SK-N-SH (cell line): Measurements from ENCODE around the gene TMEM151A.

ENCODE experiments used
- EP300 ChIP-seq, 2 experiments: IDR thresholded peaks; 2 replicates each; pipeline versions ENCODE4 v1.4.0 to v1.6.1; 2012; ENCODE audit warnings: borderline replicate concordance in 1 of 2, low read depth in 1 of 2, low read length in 1 of 2
- EZH2phosphoT487 ChIP-seq: fragments of 200-600 bp; sonication (generic); IDR thresholded peaks from 2 replicates; pipeline ENCODE4 v1.6.1; 2017; ENCODE audit warnings: low read depth, mixed run types, mild to moderate bottlenecking, antibody characterized with exemption, moderate library complexity, borderline replicate concordance
- FOXM1 ChIP-seq: IDR thresholded peaks from 2 replicates; pipeline ENCODE4 v1.4.0; 2012; ENCODE audit warnings: low read depth, mild to moderate bottlenecking
- GABPA ChIP-seq: IDR thresholded peaks from 2 replicates; pipeline ENCODE4 v1.4.0; 2012; ENCODE audit warnings: low read depth, mild to moderate bottlenecking
- GATA2 ChIP-seq: sonication (generic); formaldehyde crosslinking; IDR thresholded peaks from 2 replicates; pipeline ENCODE4 v1.5.0; 2020; ENCODE audit warnings: mild to moderate bottlenecking, missing genetic modification reagents
- MAX ChIP-seq: IDR thresholded peaks from 2 replicates; pipeline ENCODE4 v1.4.0; 2012; ENCODE audit warnings: low read depth
- MXI1 ChIP-seq: IDR thresholded peaks from 2 replicates; pipeline ENCODE4 v1.6.1; 2012; ENCODE audit warnings: mild to moderate bottlenecking, low read depth, low read length, improper control_type of control experiment
- NFIC ChIP-seq: IDR thresholded peaks from 2 replicates; pipeline ENCODE4 v1.4.0; 2012; ENCODE audit warnings: borderline replicate concordance
- POLR2AphosphoS5 ChIP-seq: IDR thresholded peaks from 2 replicates; pipeline ENCODE4 v1.6.1; 2012; ENCODE audit warnings: low read depth, low read length
- RFX5 ChIP-seq: IDR thresholded peaks from 2 replicates; pipeline ENCODE4 v1.6.1; 2012; ENCODE audit warnings: mild to moderate bottlenecking, improper control_type of control experiment, low read length
- TAF1 ChIP-seq: IDR thresholded peaks from 2 replicates; pipeline ENCODE4 v1.6.1; 2012; ENCODE audit warnings: low read depth, mild to moderate bottlenecking, low read length, moderate library complexity, borderline replicate concordance
- TCF12 ChIP-seq: IDR thresholded peaks from 2 replicates; pipeline ENCODE4 v1.4.0; 2012
- TF ChIP-seq, protein P1 (sequence below): fragments of 200-600 bp; sonication (generic); IDR thresholded peaks from 2 replicates; pipeline ENCODE4 v1.6.1; 2017; ENCODE audit warnings: antibody characterized with exemption, mild to moderate bottlenecking, moderate library complexity
- TF ChIP-seq, protein P2 (sequence below): fragments of 150-350 bp; IDR thresholded peaks from 2 replicates; pipeline ENCODE4 v1.6.1; 2017; ENCODE audit warnings: antibody characterized with exemption, low read length, low read depth, borderline replicate concordance

- TF ChIP-seq, protein P1, sequence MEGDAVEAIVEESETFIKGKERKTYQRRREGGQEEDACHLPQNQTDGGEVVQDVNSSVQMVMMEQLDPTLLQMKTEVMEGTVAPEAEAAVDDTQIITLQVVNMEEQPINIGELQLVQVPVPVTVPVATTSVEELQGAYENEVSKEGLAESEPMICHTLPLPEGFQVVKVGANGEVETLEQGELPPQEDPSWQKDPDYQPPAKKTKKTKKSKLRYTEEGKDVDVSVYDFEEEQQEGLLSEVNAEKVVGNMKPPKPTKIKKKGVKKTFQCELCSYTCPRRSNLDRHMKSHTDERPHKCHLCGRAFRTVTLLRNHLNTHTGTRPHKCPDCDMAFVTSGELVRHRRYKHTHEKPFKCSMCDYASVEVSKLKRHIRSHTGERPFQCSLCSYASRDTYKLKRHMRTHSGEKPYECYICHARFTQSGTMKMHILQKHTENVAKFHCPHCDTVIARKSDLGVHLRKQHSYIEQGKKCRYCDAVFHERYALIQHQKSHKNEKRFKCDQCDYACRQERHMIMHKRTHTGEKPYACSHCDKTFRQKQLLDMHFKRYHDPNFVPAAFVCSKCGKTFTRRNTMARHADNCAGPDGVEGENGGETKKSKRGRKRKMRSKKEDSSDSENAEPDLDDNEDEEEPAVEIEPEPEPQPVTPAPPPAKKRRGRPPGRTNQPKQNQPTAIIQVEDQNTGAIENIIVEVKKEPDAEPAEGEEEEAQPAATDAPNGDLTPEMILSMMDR: no peak
- no peak for TF ChIP-seq NFIC
- TF ChIP-seq EZH2phosphoT487: no peak
- no peak for TF ChIP-seq POLR2AphosphoS5
- no peak for TF ChIP-seq GABPA
- TF ChIP-seq, protein P2, sequence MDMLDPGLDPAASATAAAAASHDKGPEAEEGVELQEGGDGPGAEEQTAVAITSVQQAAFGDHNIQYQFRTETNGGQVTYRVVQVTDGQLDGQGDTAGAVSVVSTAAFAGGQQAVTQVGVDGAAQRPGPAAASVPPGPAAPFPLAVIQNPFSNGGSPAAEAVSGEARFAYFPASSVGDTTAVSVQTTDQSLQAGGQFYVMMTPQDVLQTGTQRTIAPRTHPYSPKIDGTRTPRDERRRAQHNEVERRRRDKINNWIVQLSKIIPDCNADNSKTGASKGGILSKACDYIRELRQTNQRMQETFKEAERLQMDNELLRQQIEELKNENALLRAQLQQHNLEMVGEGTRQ: no peak
- no peak for TF ChIP-seq MXI1
- TF ChIP-seq MAX: no peak
- no peak for TF ChIP-seq GATA2
- no peak for TF ChIP-seq FOXM1
- TF ChIP-seq EP300 (IDR thresholded peaks at IDR 0.05; ENCODE audit: borderline replicate concordance in 1 of 2, low read depth in 1 of 2, low read length in 1 of 2): no peak
- TF ChIP-seq TAF1: no peak
- no peak for TF ChIP-seq TCF12
- no peak for TF ChIP-seq RFX5
Measured at GRCh38 chr11:66263785-66264184, 27.9 kb upstream of the TMEM151A start.
